Astrocyte of the spinal cord (primary cell): ENCODE results near the gene SIX5.

ENCODE experiments used
- DNase-seq: peaks from one replicate; pipeline ENCODE4 v3.0.0; 2011; ENCODE audit warnings: low read depth, low spot score
- H3K4me3 ChIP-seq: 2 replicates; pipeline ENCODE4 v1.5.1; 2011; ENCODE audit warnings: low read depth, mild to moderate bottlenecking, low read length, moderate library complexity
- in situ Hi-C: cut with HindIII; loops from 2 replicates; pipeline ENCODE4 v1.10.0; 2017; ENCODE audit warnings: low sequenced_read_pairs
- TF ChIP-seq, protein P1 (sequence below): IDR thresholded peaks from 2 replicates; pipeline ENCODE4 v1.5.1; 2012; ENCODE audit warnings: low read depth, mild to moderate bottlenecking, low read length, inconsistent platforms

Gene SIX5

DNA sequence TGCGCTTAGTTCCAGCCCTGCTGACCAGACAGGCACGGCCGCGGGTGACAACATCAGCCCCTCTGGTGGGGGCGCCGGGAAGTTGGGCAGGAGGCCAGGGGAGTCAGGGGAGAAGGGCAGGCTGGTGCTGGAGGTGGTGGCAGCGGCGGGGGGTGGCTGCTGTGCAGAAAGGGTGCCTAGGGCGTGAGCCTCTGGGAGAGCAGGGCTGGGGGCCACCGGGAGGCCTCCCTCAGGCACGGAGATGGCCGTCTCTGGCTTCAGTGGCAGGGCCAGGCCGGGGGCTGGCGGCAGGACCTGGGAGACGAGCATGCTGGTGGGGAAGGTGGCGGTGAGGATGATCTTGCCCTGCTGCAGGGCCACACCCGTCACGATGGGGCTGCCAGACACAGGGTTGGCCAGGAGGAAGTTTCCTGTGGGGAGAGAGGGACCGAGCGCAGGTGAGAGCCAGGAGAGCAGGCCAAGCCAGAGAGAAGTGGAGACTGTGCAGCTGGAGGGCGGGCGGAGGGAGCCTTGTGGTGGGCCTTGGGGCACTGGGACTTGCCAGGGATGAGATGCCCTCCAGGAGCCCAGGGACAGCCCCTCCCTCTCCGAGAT, 3.3 kb downstream of the SIX5 start:
- no peak overlapping the region for H3K4me3 ChIP-seq
- no peak for DNase-seq
- TF ChIP-seq, protein P1, sequence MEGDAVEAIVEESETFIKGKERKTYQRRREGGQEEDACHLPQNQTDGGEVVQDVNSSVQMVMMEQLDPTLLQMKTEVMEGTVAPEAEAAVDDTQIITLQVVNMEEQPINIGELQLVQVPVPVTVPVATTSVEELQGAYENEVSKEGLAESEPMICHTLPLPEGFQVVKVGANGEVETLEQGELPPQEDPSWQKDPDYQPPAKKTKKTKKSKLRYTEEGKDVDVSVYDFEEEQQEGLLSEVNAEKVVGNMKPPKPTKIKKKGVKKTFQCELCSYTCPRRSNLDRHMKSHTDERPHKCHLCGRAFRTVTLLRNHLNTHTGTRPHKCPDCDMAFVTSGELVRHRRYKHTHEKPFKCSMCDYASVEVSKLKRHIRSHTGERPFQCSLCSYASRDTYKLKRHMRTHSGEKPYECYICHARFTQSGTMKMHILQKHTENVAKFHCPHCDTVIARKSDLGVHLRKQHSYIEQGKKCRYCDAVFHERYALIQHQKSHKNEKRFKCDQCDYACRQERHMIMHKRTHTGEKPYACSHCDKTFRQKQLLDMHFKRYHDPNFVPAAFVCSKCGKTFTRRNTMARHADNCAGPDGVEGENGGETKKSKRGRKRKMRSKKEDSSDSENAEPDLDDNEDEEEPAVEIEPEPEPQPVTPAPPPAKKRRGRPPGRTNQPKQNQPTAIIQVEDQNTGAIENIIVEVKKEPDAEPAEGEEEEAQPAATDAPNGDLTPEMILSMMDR, result no peak
- in situ Hi-C loops, result no loop called here

DNA sequence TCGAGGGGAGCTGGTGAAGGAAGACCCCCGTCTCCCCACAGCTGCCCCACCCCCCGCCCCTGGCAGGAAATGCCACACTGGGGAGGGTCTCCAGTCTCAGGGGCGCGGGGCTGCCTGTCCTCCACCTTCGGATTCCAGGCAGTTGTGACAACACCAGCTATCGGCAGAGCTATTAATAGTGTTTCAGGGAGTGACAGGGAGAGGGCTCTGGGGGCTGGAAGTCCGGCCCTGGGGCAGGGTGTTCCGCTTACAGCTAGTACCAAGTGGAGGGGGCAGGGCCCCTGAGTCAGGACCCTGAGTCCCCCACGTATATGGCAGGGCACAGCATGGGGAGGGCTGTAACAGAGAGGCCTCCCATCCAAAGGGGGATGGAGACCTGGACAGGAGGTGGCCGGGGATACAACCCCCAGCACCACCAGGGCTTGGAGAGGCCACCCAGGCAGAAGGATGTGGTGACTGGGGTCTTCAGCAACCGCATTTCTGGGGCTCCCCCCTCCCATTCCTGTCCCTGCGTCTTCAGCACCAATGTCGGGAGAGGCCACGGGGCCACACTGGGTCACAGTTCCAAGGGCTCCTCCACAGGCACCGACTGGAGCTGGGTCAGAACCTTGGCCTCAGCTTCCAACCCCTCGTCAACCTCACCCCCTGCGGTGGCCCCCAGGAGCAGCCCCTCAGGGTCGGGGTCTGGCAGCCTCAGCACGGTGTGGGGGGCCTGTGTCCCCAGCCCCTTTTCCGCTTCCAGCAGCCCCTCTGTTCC, 3.9 kb downstream of the SIX5 start:
- H3K4me3 ChIP-seq, result no peak overlapping the region
- TF ChIP-seq, protein P1, result no peak
- DNase-seq, result no peak
- in situ Hi-C loops, result no loop called here

DNA sequence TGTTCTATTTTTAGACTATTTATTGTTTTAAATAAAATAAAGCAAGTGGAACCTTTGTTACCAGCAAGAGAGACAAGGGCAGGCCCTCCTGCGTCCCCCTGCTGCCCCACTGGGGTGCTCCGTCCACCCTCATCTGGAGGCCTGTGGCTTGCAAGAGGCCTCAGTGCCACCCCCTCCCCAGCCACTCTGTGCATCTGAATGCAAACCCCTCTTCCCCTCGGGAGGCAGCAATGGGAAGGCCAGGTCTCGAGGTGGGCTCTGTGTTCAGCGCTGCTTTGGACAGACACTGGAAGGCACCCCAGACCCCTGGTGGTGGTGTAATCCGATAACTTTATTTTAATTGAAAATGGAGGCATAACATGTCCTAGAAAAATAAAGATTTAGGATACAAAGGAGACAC, 4.6 kb downstream of the SIX5 start:
- no peak overlapping the region for H3K4me3 ChIP-seq
- TF ChIP-seq, protein P1, result no peak
- in situ Hi-C loops, result no loop called here
- DNase-seq, result no peak

DNA sequence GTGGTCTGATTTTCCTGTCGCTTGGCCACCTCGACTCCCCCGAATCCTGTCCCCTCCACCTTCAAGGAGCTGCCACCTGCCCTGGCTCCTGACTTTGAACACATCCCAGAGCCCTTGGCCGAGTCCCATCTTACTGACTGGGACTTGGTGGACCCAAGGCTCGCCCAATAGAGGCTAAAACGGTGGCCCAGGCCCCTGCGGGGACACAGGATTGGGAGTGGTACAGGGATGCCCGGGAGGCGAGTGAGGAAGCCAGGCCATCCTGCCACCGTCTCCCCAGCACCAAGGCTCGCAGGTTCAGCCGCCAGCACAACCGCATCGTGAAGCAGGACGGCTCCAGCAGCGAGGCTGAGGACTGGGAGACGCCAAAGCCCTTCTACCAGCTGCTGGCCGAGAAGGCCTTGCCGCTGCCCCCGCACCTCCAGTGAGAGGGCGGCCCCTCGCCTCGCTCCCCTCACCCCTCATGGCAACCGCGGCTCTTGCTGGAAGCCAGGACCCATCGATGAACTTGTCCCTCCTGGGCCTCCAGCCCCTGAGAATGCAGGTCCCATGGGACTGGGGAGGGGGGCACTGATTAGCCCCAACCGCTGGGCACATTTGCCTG, 5.3 kb downstream of the SIX5 start:
- DNase-seq, result no peak
- in situ Hi-C loops, result no loop called here
- H3K4me3 ChIP-seq, result no peak overlapping the region
- TF ChIP-seq, protein P1, result no peak

DNA sequence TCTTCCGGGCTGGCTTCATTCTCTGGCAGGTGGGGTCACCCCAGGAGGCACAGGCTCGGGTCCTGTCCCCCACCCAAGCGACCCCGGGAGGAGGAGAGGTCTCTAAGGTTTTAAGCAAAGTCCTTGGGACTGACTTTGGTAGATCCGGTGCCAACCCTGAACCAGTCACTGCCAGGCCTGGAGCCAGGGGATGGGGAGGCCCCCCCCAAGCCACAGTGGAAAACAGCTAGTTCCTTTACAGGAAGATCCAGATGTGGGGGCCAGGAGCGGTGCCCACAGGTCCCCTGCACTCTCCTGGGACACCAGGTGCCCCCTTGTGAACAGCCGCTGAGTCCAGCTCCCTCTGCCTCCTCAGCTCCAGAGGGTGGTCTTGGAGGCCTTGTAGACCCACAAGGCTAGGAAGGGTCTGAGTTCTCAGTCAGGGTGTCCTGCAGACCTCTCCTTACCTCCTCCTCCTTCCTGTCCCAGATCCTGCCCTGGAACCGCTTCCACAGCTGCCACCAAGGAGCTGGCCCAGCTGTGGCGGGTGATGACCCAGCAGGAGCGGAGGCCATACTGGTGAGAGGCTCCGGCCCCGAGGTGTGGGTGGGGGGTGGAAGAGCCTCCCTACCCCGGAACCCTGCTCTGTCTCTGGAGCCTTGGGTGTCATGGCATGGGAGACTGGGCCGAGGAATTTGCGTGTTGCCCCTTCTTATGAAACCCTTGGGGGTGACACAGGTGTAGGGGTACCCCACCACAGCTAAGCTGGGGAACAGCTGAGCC, 6.0 kb downstream of the SIX5 start:
- TF ChIP-seq, protein P1, result no peak
- no peak for DNase-seq
- H3K4me3 ChIP-seq, result no peak overlapping the region
- in situ Hi-C loops, result no loop called here

DNA sequence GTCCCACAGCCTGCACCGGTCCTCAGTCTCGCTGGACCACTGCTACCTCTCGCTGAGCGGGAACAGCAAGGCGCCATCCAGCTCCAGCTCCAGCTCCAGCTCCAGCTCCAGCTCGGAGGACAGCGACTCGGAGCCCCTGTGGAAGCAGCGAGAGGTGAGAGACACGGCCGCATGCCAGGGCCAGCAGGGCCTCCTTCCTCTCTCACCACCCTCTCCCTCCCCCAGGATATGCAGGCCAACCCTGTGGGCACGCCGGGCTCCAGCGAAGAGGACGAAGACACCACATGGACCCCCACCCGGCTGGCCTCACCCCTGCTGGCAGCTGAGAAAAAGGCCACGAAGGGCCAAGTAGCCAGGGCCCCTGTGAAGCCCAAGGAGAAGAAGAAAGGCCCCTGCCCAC, 7.3 kb downstream of the SIX5 start:
- no peak overlapping the region for H3K4me3 ChIP-seq
- in situ Hi-C loops, result no loop called here
- DNase-seq, result no peak
- TF ChIP-seq, protein P1, result no peak
